Liver (tissue), 9 donors: Measurements from ENCODE around the gene SKAP1. TPM values are rescaled to one million over a fixed set of nuclear protein-coding genes. Genes with fewer than 3 reads are reported as not detected.

Experiments
- DNase-seq: peaks from one replicate; pipeline ENCODE4 v3.0.0-alpha.2; 2017; ENCODE audit warnings: low spot score
- H3K27ac ChIP-seq, 2 donors: one replicate each; pipeline ENCODE4 v1.7.0; 2013; ENCODE audit warnings: inconsistent platforms in 2 of 2, low read length in 2 of 2, control low read depth in 1 of 2, low read depth in 1 of 2, mild to moderate bottlenecking in 1 of 2
- H3K27me3 ChIP-seq, 4 donors: one replicate each; pipeline versions ENCODE4 v1.6.1 to v1.7.0; 2013; ENCODE audit warnings: low read length in 3 of 4, inconsistent platforms in 1 of 4, mild to moderate bottlenecking in 1 of 4, moderate library complexity in 1 of 4; ENCODE audit not compliant: control insufficient read depth in 4 of 4, insufficient read depth in 4 of 4
- H3K36me3 ChIP-seq, 4 donors: one replicate each; pipeline versions ENCODE4 v1.6.1 to v1.7.0; 2013; ENCODE audit warnings: low read length in 3 of 4, mild to moderate bottlenecking in 3 of 4, low read depth in 1 of 4, moderate library complexity in 1 of 4; ENCODE audit not compliant: control insufficient read depth in 4 of 4, insufficient read depth in 3 of 4
- H3K4me1 ChIP-seq, 4 donors: one replicate each; pipeline versions ENCODE4 v1.6.1 to v1.7.0; 2013; ENCODE audit warnings: low read length in 3 of 4, mild to moderate bottlenecking in 3 of 4, moderate library complexity in 1 of 4; ENCODE audit not compliant: control insufficient read depth in 4 of 4, insufficient read depth in 4 of 4
- H3K4me3 ChIP-seq, 3 donors: one replicate each; pipeline versions ENCODE4 v1.6.1 to v1.7.0; 2013; ENCODE audit warnings: low read length in 3 of 3, control low read depth in 1 of 3, low read depth in 1 of 3, mild to moderate bottlenecking in 1 of 3
- H3K9ac ChIP-seq, 2 donors: one replicate each; pipeline ENCODE4 v1.7.0; 2013; ENCODE audit warnings: low read length in 2 of 2, mild to moderate bottlenecking in 2 of 2, moderate library complexity in 2 of 2, control low read depth in 1 of 2, low read depth in 1 of 2
- H3K9me3 ChIP-seq, 4 donors: one replicate each; pipeline versions ENCODE4 v1.6.1 to v1.7.0; 2013; ENCODE audit warnings: low read length in 3 of 4; ENCODE audit not compliant: control insufficient read depth in 4 of 4
- ATF3 ChIP-seq: IDR thresholded peaks from 2 replicates; pipeline ENCODE4 v1.6.1; 2016; ENCODE audit warnings: antibody characterized with exemption
- CTCF ChIP-seq: fragments of 150-350 bp; IDR thresholded peaks from 2 replicates; pipeline ENCODE4 v1.5.1; 2017; ENCODE audit warnings: improper control_type of control experiment, low read depth, low read length; ENCODE audit not compliant: missing input control
- HNF4A ChIP-seq, 2 donors: conservative IDR thresholded peaks; 2 replicates each; pipeline ENCODE4 v1.6.1; 2016; ENCODE audit warnings: antibody characterized with exemption in 2 of 2, mild to moderate bottlenecking in 2 of 2
- HNF4G ChIP-seq: IDR thresholded peaks from 2 replicates; pipeline ENCODE4 v1.6.1; 2016; ENCODE audit warnings: antibody characterized with exemption
- JUND ChIP-seq, 2 donors: IDR thresholded peaks; 2 replicates each; pipeline ENCODE4 v1.6.1; 2016; ENCODE audit warnings: antibody characterized with exemption in 2 of 2
- RXRA ChIP-seq, 2 donors: IDR thresholded peaks; 2 replicates each; pipeline ENCODE4 v1.6.1; 2017 to 2018; ENCODE audit warnings: antibody characterized with exemption in 2 of 2, mild to moderate bottlenecking in 1 of 2
- YY1 ChIP-seq: IDR thresholded peaks from 2 replicates; pipeline ENCODE4 v1.6.1; 2016; ENCODE audit warnings: antibody characterized with exemption, mild to moderate bottlenecking
- WGBS: extraction: QIAGEN DNeasy Blood & Tissue Kit; methylation state at CpG from one replicate; pipeline ENCODE4 v1.1.7; 2013; 5-methylcytosine and 5-hydroxymethylcytosine counted together
- polyA plus RNA-seq, 2 donors: library from polyadenylated mRNA; stranded (reverse) in 1 of 2; unstranded in 1 of 2; fragments of 200-250 nt in 1 of 2; fragments of >200 nt in 1 of 2; fragmentation: Nextera tagmentation in 1 of 2; extraction: Ambion mirVana in 1 of 2; gene quantifications; one replicate each; pipeline versions ENCODE4 v1.2.1 to v1.2.3, GENCODE V29; 2013 to 2015
- total RNA-seq, 2 donors: library from RNA; depleted of rRNA; stranded (reverse); fragments of >200 nt; gene quantifications; one replicate each; pipeline ENCODE4 v1.2.3, GENCODE V29; 2014
- TF ChIP-seq, protein P1 (sequence below): IDR thresholded peaks from 2 replicates; pipeline ENCODE4 v1.6.1; 2016; ENCODE audit warnings: antibody characterized with exemption
- donor health status: healthy.
- donor health status: healthy.
- donor health status: healthy.
- donor health status: healthy.
- donor health status: healthy.

Gene SKAP1
- total and polyA plus RNA-seq, 4 donors: 2.5 to 20.8 (median 11.3) TPM

DNA sequence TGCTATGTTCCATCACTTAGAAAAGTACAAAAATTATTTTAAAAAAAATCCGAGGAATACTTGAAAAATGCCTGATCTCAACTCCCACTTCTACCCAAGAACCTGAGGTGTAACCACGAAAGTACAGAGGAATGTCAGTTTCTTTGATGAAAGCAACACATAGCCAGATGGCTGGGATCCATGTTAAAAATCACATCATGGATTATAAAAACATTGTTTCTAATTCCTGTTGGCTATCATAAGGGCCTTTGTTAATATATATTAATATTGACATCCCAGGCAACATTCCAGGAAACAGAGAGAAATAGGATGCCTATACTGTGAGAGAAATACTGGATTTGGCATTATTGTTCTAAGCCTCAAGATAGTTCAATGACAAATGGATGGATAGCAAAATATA lies 115.3 kb downstream of the SKAP1 start:
- 64% methylated on average over 2 of the region's 2 CpGs for WGBS
- H3K4me1 ChIP-seq: peaks cover 0 to 3% (median 0%) of the 10 kb centered on the region in 4 donors
- TF ChIP-seq HNF4A (conservative IDR thresholded peaks at IDR 0.05) (no peak), HNF4G (no peak), CTCF (no peak), YY1 (no peak), ATF3 (no peak)
- H3K36me3 ChIP-seq: no peaks in the 10 kb centered on the region
- no peak overlapping the region for H3K27ac ChIP-seq
- DNase-seq: no peak
- H3K27me3 ChIP-seq: peaks cover 0 to 24% (median 9%) of the 10 kb centered on the region in 4 donors
- no peaks in the 10 kb centered on the region for H3K9me3 ChIP-seq
- H3K4me3 ChIP-seq: no peak overlapping the region
- H3K9ac ChIP-seq: no peak overlapping the region

DNA sequence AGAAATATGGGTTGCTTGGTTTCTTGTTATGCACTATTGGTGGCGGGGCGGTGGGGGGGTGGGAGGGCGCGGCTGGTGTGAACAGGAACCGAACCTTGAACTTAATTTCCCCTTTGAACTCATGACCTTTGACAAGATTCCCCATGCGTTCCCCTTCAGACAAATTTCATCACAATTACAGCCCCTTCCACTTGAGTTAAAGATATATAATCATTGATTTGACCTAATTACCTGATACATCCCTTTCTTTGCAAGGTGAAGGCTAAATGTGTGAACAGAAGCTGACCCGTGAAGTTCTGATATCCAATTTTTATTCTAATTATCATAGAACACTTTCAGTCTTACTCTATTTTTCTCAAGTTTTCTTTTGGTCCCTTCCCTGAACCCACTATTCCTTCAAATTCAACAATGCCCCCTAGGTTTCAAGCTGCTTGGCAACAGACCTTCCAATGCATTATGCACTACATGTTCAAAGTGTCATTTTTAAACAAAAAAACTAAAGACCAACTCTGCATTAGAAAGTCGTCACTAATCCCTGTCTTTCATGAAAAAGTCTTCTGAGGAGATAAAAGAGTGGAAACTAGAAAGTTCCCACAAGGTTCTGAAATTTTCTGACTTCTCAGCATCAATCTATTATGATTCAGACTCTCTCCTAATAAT lies 116.8 kb downstream of the SKAP1 start:
- Histone ChIP-seq H3K36me3 (no peaks in the 10 kb centered on the region), H3K4me3 (no peak overlapping the region), H3K9ac (no peak overlapping the region), H3K27me3 (peaks cover 0 to 30% (median 10%) of the 10 kb centered on the region in 4 donors), H3K27ac (no peak overlapping the region), H3K4me1 (peaks cover 0 to 3% (median 0%) of the 10 kb centered on the region in 4 donors), H3K9me3 (no peaks in the 10 kb centered on the region)
- 68% methylated on average over 8 of the region's 8 CpGs for WGBS
- TF ChIP-seq HNF4A (conservative IDR thresholded peaks at IDR 0.05) (no peak), ATF3 (no peak), CTCF (no peak)
- no peak for DNase-seq

DNA sequence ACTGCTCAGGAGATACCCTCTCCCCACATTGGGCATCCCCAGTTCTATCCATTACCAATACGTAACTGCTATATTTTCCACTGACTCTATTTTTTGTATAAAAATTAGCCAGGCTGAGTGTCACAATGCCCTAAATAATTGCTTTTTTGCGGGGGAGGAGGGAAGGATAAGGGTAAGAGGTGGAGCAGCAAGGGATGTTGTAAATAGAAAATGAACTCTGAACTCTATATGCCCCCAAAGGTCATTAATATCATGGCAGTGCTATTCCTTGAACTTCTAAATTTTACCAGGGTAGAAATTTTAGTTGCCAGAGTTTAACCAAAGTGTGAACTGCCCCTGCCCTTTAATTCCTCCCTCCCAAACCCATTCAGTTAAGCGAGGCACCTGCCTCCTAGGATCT lies 118.7 kb downstream of the SKAP1 start:
- H3K4me3 ChIP-seq: no peak overlapping the region
- H3K36me3 ChIP-seq: no peaks in the 10 kb centered on the region
- no peak overlapping the region for H3K27ac ChIP-seq
- H3K9ac ChIP-seq: no peak overlapping the region
- DNase-seq: no peak
- H3K27me3 ChIP-seq: peaks cover 0 to 28% (median 10%) of the 10 kb centered on the region in 4 donors
- H3K9me3 ChIP-seq: no peaks in the 10 kb centered on the region
- WGBS: 66% methylated on average over 3 of the region's 3 CpGs
- TF ChIP-seq CTCF (no peak), RXRA (IDR thresholded peaks at IDR 0.05) (no peak), JUND (IDR thresholded peaks at IDR 0.05) (no peak)
- TF ChIP-seq, protein P1, sequence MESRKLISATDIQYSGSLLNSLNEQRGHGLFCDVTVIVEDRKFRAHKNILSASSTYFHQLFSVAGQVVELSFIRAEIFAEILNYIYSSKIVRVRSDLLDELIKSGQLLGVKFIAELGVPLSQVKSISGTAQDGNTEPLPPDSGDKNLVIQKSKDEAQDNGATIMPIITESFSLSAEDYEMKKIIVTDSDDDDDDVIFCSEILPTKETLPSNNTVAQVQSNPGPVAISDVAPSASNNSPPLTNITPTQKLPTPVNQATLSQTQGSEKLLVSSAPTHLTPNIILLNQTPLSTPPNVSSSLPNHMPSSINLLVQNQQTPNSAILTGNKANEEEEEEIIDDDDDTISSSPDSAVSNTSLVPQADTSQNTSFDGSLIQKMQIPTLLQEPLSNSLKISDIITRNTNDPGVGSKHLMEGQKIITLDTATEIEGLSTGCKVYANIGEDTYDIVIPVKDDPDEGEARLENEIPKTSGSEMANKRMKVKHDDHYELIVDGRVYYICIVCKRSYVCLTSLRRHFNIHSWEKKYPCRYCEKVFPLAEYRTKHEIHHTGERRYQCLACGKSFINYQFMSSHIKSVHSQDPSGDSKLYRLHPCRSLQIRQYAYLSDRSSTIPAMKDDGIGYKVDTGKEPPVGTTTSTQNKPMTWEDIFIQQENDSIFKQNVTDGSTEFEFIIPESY: no peak
- H3K4me1 ChIP-seq: peaks cover 0 to 4% (median 1%) of the 10 kb centered on the region in 4 donors
